Activated CD8-positive, alpha-beta memory T cell treated with anti-CD3 and anti-CD28 coated beads, Interleukin-2, amount 50 U/mL, for 24 hours (primary cell): Measurements from ENCODE around the gene HOXA6.

Experiments used
- DNase-seq: peaks from one replicate; pipeline ENCODE4 v3.0.0-alpha.2; 2020; ENCODE audit errors: extremely low read depth

Gene HOXA6

GRCh38 chr7:27123477-27124053, 24.0 kb downstream of the HOXA6 start:
- no peak for DNase-seq

- DNase-seq, result no peak
Observed at GRCh38 chr7:27123007-27123476, 24.5 kb downstream of the HOXA6 start.

- no peak for DNase-seq
Observed at GRCh38 chr7:27122077-27122910, 25.3 kb downstream of the HOXA6 start.

- no peak for DNase-seq
Observed at GRCh38 chr7:27121684-27122076, 25.9 kb downstream of the HOXA6 start.

- no peak for DNase-seq
Observed at GRCh38 chr7:27119412-27119911, 28.1 kb downstream of the HOXA6 start.

- no peak for DNase-seq
Observed at GRCh38 chr7:27118580-27118979, 29.0 kb downstream of the HOXA6 start.

- no peak for DNase-seq
Observed at GRCh38 chr7:27117887-27118491, 29.6 kb downstream of the HOXA6 start.

- no peak for DNase-seq
Observed at GRCh38 chr7:27116962-27117886, 30.4 kb downstream of the HOXA6 start.

GRCh38 chr7:27116031-27116961, 31.3 kb downstream of the HOXA6 start:
- no peak for DNase-seq

- no peak for DNase-seq
Observed at GRCh38 chr7:27115221-27116026, 32.1 kb downstream of the HOXA6 start.

- no peak for DNase-seq
Observed at GRCh38 chr7:27114881-27115220, 32.7 kb downstream of the HOXA6 start.

- DNase-seq, result no peak
Observed at GRCh38 chr7:27113991-27114769, 33.4 kb downstream of the HOXA6 start.

GRCh38 chr7:27112955-27113949, 34.3 kb downstream of the HOXA6 start:
- DNase-seq, result no peak

- no peak for DNase-seq
Observed at GRCh38 chr7:27112361-27112760, 35.2 kb downstream of the HOXA6 start.

GRCh38 chr7:27111751-27112277, 35.8 kb downstream of the HOXA6 start:
- no peak for DNase-seq

- DNase-seq, result no peak
Observed at GRCh38 chr7:27111042-27111750, 36.4 kb downstream of the HOXA6 start.
